Activated naive CD4-positive, alpha-beta T cell treated with anti-CD3 and anti-CD28 coated beads for 36 hours (primary cell): ENCODE results near the gene RFC5. TPM values are rescaled to one million over a fixed set of nuclear protein-coding genes. Genes with fewer than 3 reads are reported as not detected.
A peak's percentile ranks its signal among the peaks of the same experiment; 100 is the strongest.

Experiments
- CTCF ChIA-PET: fragments of 350-600 bp; sonication (Branson Sonifier 250); formaldehyde crosslinking; loops from one replicate; lab custom pipeline; 2021; ENCODE audit warnings: antibody characterized with exemption; lab: Charles Lee
- DNase-seq: peaks from one replicate; pipeline ENCODE4 v3.0.0-alpha.2; 2020
- H3K27ac Mint-ChIP-seq: one replicate; pipeline ENCODE4 v1.8.0; 2021; ENCODE audit warnings: mild to moderate bottlenecking, mixed read lengths
- H3K27me3 Mint-ChIP-seq: one replicate; pipeline ENCODE4 v1.8.0; 2021; ENCODE audit warnings: low read depth, mixed read lengths
- H3K36me3 Mint-ChIP-seq: one replicate; pipeline ENCODE4 v1.8.0; 2021; ENCODE audit warnings: low read depth, mixed read lengths
- H3K4me1 Mint-ChIP-seq: one replicate; pipeline ENCODE4 v1.8.0; 2021; ENCODE audit warnings: low read depth, mixed read lengths
- H3K4me3 Mint-ChIP-seq: one replicate; pipeline ENCODE4 v1.8.0; 2021; ENCODE audit warnings: mild to moderate bottlenecking, moderate library complexity, mixed read lengths
- H3K9me3 Mint-ChIP-seq: one replicate; pipeline ENCODE4 v1.8.0; 2021; ENCODE audit warnings: mixed read lengths
- intact Hi-C: fragments of 100-400 bp; cut with micrococcal nuclease; formaldehyde crosslinking; loops from one replicate; pipeline ENCODE4 v1.15.1; 2023
- total RNA-seq, 2 experiments: library from RNA; stranded (reverse); gene quantifications; one replicate each; pipeline ENCODE4 v1.2.3, GENCODE V29; 2021

Gene RFC5
- total RNA-seq = 10 to 100 TPM; 62.0 to 62.5 TPM

GRCh38 chr12:118016424-118017264, at the start of gene RFC5:
RFC5 (plus strand) TSS chr12:118016703; CDS start chr12:118016828, 125 bp downstream.
- H3K9me3 Mint-ChIP-seq = no peaks in the 10 kb centered on the region
- DNase-seq = peak; percentile 98
- H3K27ac Mint-ChIP-seq = peak within 1 kb of the TSS; percentile 88
- H3K4me3 Mint-ChIP-seq = peak within 1 kb of the TSS; percentile 96
- intact Hi-C loops = loop anchor here (1.0 kb wide), 7 partner anchors 19 to 1278 kb away; partner anchors contain the start of genes PEBP1, RNFT2, SPRING1 and SUDS3
- peaks cover 19% of the 10 kb centered on the region for H3K4me1 Mint-ChIP-seq
- no peaks in the 10 kb centered on the region for H3K27me3 Mint-ChIP-seq
- CTCF ChIA-PET = interaction anchor here (0.6 to 2.2 kb wide), 6 partner anchors 12 to 927 kb away, joined by 3 to 7 read pairs (median 4); partner anchors contain the start of gene SUDS3
- peaks cover 24% of the 10 kb centered on the region for H3K36me3 Mint-ChIP-seq

- DNase-seq = no peak
- Mint-ChIP-seq H3K4me3 (peak overlapping the region; percentile 14), H3K27me3 (peaks cover 58% of the 10 kb centered on the region), H3K27ac (no peak overlapping the region), H3K36me3 (no peaks in the 10 kb centered on the region), H3K9me3 (peaks cover 10% of the 10 kb centered on the region), H3K4me1 (peaks cover 8% of the 10 kb centered on the region)
- intact Hi-C loops = loop anchor here (5.0 kb wide), 1 partner anchor 95 kb away; the partner anchor contains the start of gene WSB2
- CTCF ChIA-PET = interaction anchor here (0.6 kb wide), 1 partner anchor 367 kb away, joined by 3 read pairs; no protein-coding TSS in a partner anchor
Observed at GRCh38 chr12:117967043-117967442, 49.5 kb upstream of the RFC5 start.

GRCh38 chr12:117967512-117967911, 49.0 kb upstream of the RFC5 start:
- intact Hi-C loops = loop anchor here (5.0 kb wide), 1 partner anchor 95 kb away; the partner anchor contains the start of gene WSB2
- peaks cover 58% of the 10 kb centered on the region for H3K27me3 Mint-ChIP-seq
- H3K4me3 Mint-ChIP-seq = peak overlapping the region; percentile 14
- H3K27ac Mint-ChIP-seq = no peak overlapping the region
- no peak for DNase-seq
- H3K4me1 Mint-ChIP-seq = peaks cover 8% of the 10 kb centered on the region
- H3K9me3 Mint-ChIP-seq = peaks cover 10% of the 10 kb centered on the region
- H3K36me3 Mint-ChIP-seq = no peaks in the 10 kb centered on the region
- CTCF ChIA-PET = interaction anchor here (0.6 kb wide), 1 partner anchor 367 kb away, joined by 3 read pairs; no protein-coding TSS in a partner anchor

GRCh38 chr12:117968151-117968789, 48.2 kb upstream of the RFC5 start:
- Mint-ChIP-seq H3K27ac (no peak overlapping the region), H3K27me3 (peaks cover 57% of the 10 kb centered on the region), H3K4me1 (peaks cover 8% of the 10 kb centered on the region), H3K4me3 (peak overlapping the region; percentile 79), H3K9me3 (peaks cover 10% of the 10 kb centered on the region), H3K36me3 (no peaks in the 10 kb centered on the region)
- CTCF ChIA-PET = no interaction called here
- no peak for DNase-seq
- intact Hi-C loops = loop anchor here (5.0 kb wide), 1 partner anchor 94 kb away; the partner anchor contains the start of gene WSB2

GRCh38 chr12:117968826-117969659, 47.5 kb upstream of the RFC5 start, which contains the start of gene KSR2:
KSR2 (minus strand) TSS chr12:117968990; CDS start chr12:117968255, 735 bp downstream.
- Mint-ChIP-seq H3K4me3 (peak within 1 kb of the TSS; percentile 79), H3K9me3 (peaks cover 10% of the 10 kb centered on the region), H3K36me3 (no peaks in the 10 kb centered on the region), H3K27ac (no peak within 1 kb of the TSS), H3K4me1 (peaks cover 8% of the 10 kb centered on the region), H3K27me3 (peaks cover 62% of the 10 kb centered on the region)
- peak; percentile 53 for DNase-seq
- intact Hi-C loops = loop anchor here (1.0 to 5.0 kb wide), 2 partner anchors 47 to 93 kb away; partner anchors contain the start of genes RFC5 and WSB2
- CTCF ChIA-PET = no interaction called here

GRCh38 chr12:117970334-117970733, 46.2 kb upstream of the RFC5 start:
- Mint-ChIP-seq H3K27ac (no peak overlapping the region), H3K9me3 (peaks cover 10% of the 10 kb centered on the region), H3K4me3 (no peak overlapping the region), H3K36me3 (no peaks in the 10 kb centered on the region), H3K4me1 (peaks cover 8% of the 10 kb centered on the region), H3K27me3 (peaks cover 65% of the 10 kb centered on the region)
- intact Hi-C loops = no loop called here
- CTCF ChIA-PET = no interaction called here
- DNase-seq = no peak

- H3K4me1 Mint-ChIP-seq = peaks cover 8% of the 10 kb centered on the region
- H3K9me3 Mint-ChIP-seq = peaks cover 10% of the 10 kb centered on the region
- intact Hi-C loops = no loop called here
- no peak for DNase-seq
- peaks cover 52% of the 10 kb centered on the region for H3K27me3 Mint-ChIP-seq
- no peak overlapping the region for H3K27ac Mint-ChIP-seq
- no peak overlapping the region for H3K4me3 Mint-ChIP-seq
- H3K36me3 Mint-ChIP-seq = no peaks in the 10 kb centered on the region
- CTCF ChIA-PET = interaction anchor here (0.6 kb wide), 1 partner anchor 1061 kb away, joined by 4 read pairs; no protein-coding TSS in a partner anchor
Observed at GRCh38 chr12:117972301-117972700, 44.2 kb upstream of the RFC5 start.

- CTCF ChIA-PET = no interaction called here
- Mint-ChIP-seq H3K9me3 (peaks cover 10% of the 10 kb centered on the region), H3K4me3 (no peak overlapping the region), H3K36me3 (no peaks in the 10 kb centered on the region), H3K4me1 (no peaks in the 10 kb centered on the region), H3K27me3 (peaks cover 40% of the 10 kb centered on the region), H3K27ac (no peak overlapping the region)
- no peak for DNase-seq
- intact Hi-C loops = no loop called here
Observed at GRCh38 chr12:117975006-117975405, 41.5 kb upstream of the RFC5 start.

- DNase-seq = no peak
- Mint-ChIP-seq H3K27ac (no peak overlapping the region), H3K4me1 (no peaks in the 10 kb centered on the region), H3K4me3 (no peak overlapping the region), H3K36me3 (no peaks in the 10 kb centered on the region), H3K27me3 (peaks cover 28% of the 10 kb centered on the region), H3K9me3 (no peaks in the 10 kb centered on the region)
- intact Hi-C loops = no loop called here
- CTCF ChIA-PET = no interaction called here
Observed at GRCh38 chr12:117977373-117977772, 39.1 kb upstream of the RFC5 start.

GRCh38 chr12:117980616-117981015, 35.9 kb upstream of the RFC5 start:
- Mint-ChIP-seq H3K9me3 (no peaks in the 10 kb centered on the region), H3K4me3 (no peak overlapping the region), H3K4me1 (no peaks in the 10 kb centered on the region), H3K27me3 (peaks cover 10% of the 10 kb centered on the region), H3K27ac (no peak overlapping the region), H3K36me3 (no peaks in the 10 kb centered on the region)
- DNase-seq = no peak
- intact Hi-C loops = no loop called here
- CTCF ChIA-PET = no interaction called here

GRCh38 chr12:117981267-117981666, 35.2 kb upstream of the RFC5 start:
- Mint-ChIP-seq H3K9me3 (no peaks in the 10 kb centered on the region), H3K27me3 (peaks cover 9% of the 10 kb centered on the region), H3K36me3 (no peaks in the 10 kb centered on the region), H3K27ac (no peak overlapping the region), H3K4me3 (no peak overlapping the region), H3K4me1 (no peaks in the 10 kb centered on the region)
- intact Hi-C loops = no loop called here
- CTCF ChIA-PET = no interaction called here
- no peak for DNase-seq
